Measurements from ENCODE around the gene BCL2L2.
A peak's percentile ranks its signal among the peaks of the same experiment; 100 is the strongest.

The BCL2L2 gene

GRCh38 chr14:23306412-23307145 is at the start of gene BCL2L2 (continued):
- TF ChIP-seq ZBTB10 (tag by site-specific recombination; IDR thresholded peaks at IDR 0.05) (peak; percentile 76), MEIS1 (CRISPR knock-in tag; IDR thresholded peaks at IDR 0.05; ENCODE audit: borderline replicate concordance) (no peak), ZNF529 (tag by site-specific recombination; IDR thresholded peaks at IDR 0.05; ENCODE audit: insufficient replicate concordance) (no peak), ZNF670 (tag by site-specific recombination; IDR thresholded peaks at IDR 0.05; ENCODE audit: low read depth) (no peak), ZNF391 (tag by site-specific recombination; IDR thresholded peaks at IDR 0.05; ENCODE audit: borderline replicate concordance, low read depth) (peak; percentile 56; the same call in 1 of the 2 replicates), WT1 (tag by site-specific recombination; IDR thresholded peaks at IDR 0.05) (peak; percentile 97), KLF8 (tag by site-specific recombination; IDR thresholded peaks at IDR 0.05) (peak; percentile 99), ZNF24 (tag by site-specific recombination; IDR thresholded peaks at IDR 0.05) (0 out of 2 replicates have a peak, but pooled peaks have one; percentile 34), ZBTB48 (tag by site-specific recombination; IDR thresholded peaks at IDR 0.05) (peak; percentile 97), ZNF132 (tag by site-specific recombination; IDR thresholded peaks at IDR 0.05; ENCODE audit: borderline replicate concordance) (no peak), ZNF580 (tag by site-specific recombination; IDR thresholded peaks at IDR 0.05) (no peak), PRDM10 (tag by site-specific recombination; IDR thresholded peaks at IDR 0.05) (peak; percentile 81), ZNF121 (tag by site-specific recombination; IDR thresholded peaks at IDR 0.05) (no peak), ZNF18 (tag by site-specific recombination; IDR thresholded peaks at IDR 0.05) (no peak), ZNF792 (tag by site-specific recombination; IDR thresholded peaks at IDR 0.05) (no peak), IKZF3 (tag by site-specific recombination; IDR thresholded peaks at IDR 0.05) (peak; percentile 99), ZNF423 (tag by site-specific recombination; IDR thresholded peaks at IDR 0.05) (no peak), KLF10 (tag by site-specific recombination; IDR thresholded peaks at IDR 0.05) (peak; percentile 70), ZBTB49 (tag by site-specific recombination; IDR thresholded peaks at IDR 0.05; ENCODE audit: low read depth) (no peak), HIC1 (tag by site-specific recombination; IDR thresholded peaks at IDR 0.05) (no peak), ZNF366 (tag by site-specific recombination; conservative IDR thresholded peaks at IDR 0.05) (peak; percentile 100), ZNF530 (tag by site-specific recombination; IDR thresholded peaks at IDR 0.05; ENCODE audit: low read depth) (no peak), ATF2 (tag by site-specific recombination; IDR thresholded peaks at IDR 0.05; ENCODE audit: low read depth) (no peak), ZNF335 (tag by site-specific recombination; conservative IDR thresholded peaks at IDR 0.05) (peak; percentile 62), REPIN1 (tag by site-specific recombination; IDR thresholded peaks at IDR 0.05; ENCODE audit: low read depth) (no peak)

Data from HEK293 (cell line).